Testis (tissue), 3 donors: Measurements from ENCODE around the gene RDH13. TPM values are rescaled to one million over a fixed set of nuclear protein-coding genes. Genes with fewer than 3 reads are reported as not detected.
"Not testable (repeated sequence)": the region's sequence is repeated elsewhere in the genome, so short reads cannot be mapped to it uniquely, and the experiment has no call there.

Experiments
- DNase-seq: peaks from one replicate; pipeline ENCODE4 v3.0.0-alpha.2; 2019
- H3K27ac ChIP-seq, 2 donors: fragments of 200-600 bp; sonication (generic); one replicate each; pipeline ENCODE4 v1.5.1; 2019
- H3K27me3 ChIP-seq: fragments of 200-600 bp; sonication (generic); one replicate; pipeline ENCODE4 v1.5.1; 2019
- H3K36me3 ChIP-seq: fragments of 200-600 bp; sonication (generic); one replicate; pipeline ENCODE4 v1.5.1; 2017; ENCODE audit warnings: low read depth; ENCODE audit errors: missing control alignments
- H3K4me1 ChIP-seq: fragments of 200-600 bp; sonication (generic); one replicate; pipeline ENCODE4 v1.5.1; 2019
- H3K4me3 ChIP-seq, 2 donors: fragments of 200-600 bp; sonication (generic); one replicate each; pipeline ENCODE4 v1.5.1; 2017 to 2019
- H3K9me3 ChIP-seq: fragments of 200-600 bp; sonication (generic); one replicate; pipeline ENCODE4 v1.5.1; 2017
- POLR2A ChIP-seq: fragments of 450-650 bp; IDR thresholded peaks from one replicate; pipeline ENCODE4 v1.6.1; 2017; ENCODE audit warnings: antibody characterized with exemption, mild to moderate bottlenecking, moderate library complexity
- WGBS, 2 donors: methylation state at CpG; one replicate each; pipeline ENCODE4 v1.1.5; 2018; 5-methylcytosine and 5-hydroxymethylcytosine counted together
- intact Hi-C: fragments of 100-400 bp; cut with DNase I; formaldehyde crosslinking; loops from one replicate; pipeline ENCODE4 v1.15.1; 2023; ENCODE audit warnings: low total_unique reads
- polyA plus RNA-seq: library from polyadenylated mRNA; stranded (reverse); fragments of 350-450 nt; fragmentation: Illumina TruSeq; extraction: RNeasy Lipid Tissue Mini Kit (QIAGEN cat#74804); gene quantifications from one replicate; pipeline ENCODE4 v1.2.3, GENCODE V29; 2014; ENCODE audit warnings: low read depth, low replicate concordance; ENCODE audit not compliant: insufficient read depth
- total RNA-seq, 2 donors: library from RNA; depleted of rRNA; stranded (reverse); fragments of >200 nt; gene quantifications; one replicate each; pipeline ENCODE4 v1.2.3, GENCODE V29; 2016
- TF ChIP-seq, protein P1 (sequence below), 3 experiments: fragments of 450-650 bp in 2 of 3; fragments of 200-600 bp in 1 of 3; sonication (generic) in 1 of 3; IDR thresholded peaks; one replicate each; pipeline ENCODE4 v1.5.1; 2016 to 2019; ENCODE audit warnings: antibody characterized with exemption in 3 of 3, mild to moderate bottlenecking in 2 of 3, moderate library complexity in 1 of 3

RDH13 gene
- total and polyA plus RNA-seq, 3 donors from 2014 or later, result 13.9 to 24.3 (median 22.5) TPM

DNA sequence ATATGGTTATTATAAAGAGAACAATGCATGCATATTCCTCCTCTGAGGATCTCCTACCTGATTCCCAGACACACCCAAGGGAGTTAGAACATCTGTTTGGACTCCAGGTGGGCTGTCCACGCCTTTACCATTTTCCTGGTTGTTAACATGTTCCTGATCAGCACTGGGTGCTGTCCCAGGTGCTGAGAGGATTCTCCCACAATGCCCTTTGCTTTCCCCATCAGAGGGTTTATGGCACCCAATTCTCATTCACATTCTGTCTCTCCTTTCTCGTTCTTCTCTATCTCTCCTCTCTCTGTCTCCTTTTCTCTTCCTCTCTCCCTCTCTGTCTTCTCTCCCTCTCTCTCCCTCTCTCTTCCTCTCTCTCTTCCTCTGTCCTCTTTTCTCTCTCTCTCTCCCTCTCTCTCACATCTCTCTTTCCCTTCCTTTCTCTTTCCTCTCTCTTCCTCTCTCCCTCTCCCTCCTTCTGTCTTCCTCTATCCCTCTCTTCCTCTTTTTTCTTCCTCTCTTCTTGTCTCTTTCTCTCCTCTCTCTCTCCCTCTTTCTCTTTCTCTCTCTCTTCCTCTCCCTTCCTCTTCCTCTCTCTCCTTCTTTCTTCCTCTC, 3.3 kb upstream of the RDH13 start:
- Histone ChIP-seq H3K4me3 (no peak overlapping the region), H3K27me3 (no peaks in the 10 kb centered on the region)
- no peak for DNase-seq

DNA sequence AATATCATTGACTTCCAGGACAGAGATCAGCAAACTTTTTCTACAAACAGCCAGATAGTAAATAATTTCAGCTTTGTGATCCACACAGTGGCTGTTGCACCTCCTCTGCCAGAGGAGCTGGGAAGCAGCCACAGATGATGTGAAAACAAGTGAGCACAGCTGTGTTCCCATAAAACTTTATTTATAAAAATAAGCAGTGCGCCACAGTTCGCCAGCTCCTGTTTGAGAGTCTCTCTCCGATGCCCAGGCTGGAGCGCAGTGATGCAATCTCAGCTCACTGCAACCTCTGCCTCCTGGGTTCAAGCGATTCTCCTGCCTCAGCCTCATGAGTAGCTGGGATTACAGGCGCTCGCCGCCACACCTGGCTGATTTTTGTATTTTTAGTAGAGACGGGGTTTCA, 2.6 kb upstream of the RDH13 start:
- 78 to 85% methylated on average over 5 to 9 of the region's 9 CpGs for WGBS, 2 donors

More for the DNA sequence above, 3.3 kb upstream of the RDH13 start:
- WGBS, 2 donors, result 18 to 23% methylated on average over 2 of the region's 2 CpGs
- H3K9me3 ChIP-seq, result no peaks in the 10 kb centered on the region
- intact Hi-C loops, result no loop called here
- peaks cover 2% of the 10 kb centered on the region for H3K4me1 ChIP-seq
- TF ChIP-seq POLR2A, result no peak
- TF ChIP-seq, protein P1, sequence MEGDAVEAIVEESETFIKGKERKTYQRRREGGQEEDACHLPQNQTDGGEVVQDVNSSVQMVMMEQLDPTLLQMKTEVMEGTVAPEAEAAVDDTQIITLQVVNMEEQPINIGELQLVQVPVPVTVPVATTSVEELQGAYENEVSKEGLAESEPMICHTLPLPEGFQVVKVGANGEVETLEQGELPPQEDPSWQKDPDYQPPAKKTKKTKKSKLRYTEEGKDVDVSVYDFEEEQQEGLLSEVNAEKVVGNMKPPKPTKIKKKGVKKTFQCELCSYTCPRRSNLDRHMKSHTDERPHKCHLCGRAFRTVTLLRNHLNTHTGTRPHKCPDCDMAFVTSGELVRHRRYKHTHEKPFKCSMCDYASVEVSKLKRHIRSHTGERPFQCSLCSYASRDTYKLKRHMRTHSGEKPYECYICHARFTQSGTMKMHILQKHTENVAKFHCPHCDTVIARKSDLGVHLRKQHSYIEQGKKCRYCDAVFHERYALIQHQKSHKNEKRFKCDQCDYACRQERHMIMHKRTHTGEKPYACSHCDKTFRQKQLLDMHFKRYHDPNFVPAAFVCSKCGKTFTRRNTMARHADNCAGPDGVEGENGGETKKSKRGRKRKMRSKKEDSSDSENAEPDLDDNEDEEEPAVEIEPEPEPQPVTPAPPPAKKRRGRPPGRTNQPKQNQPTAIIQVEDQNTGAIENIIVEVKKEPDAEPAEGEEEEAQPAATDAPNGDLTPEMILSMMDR (IDR thresholded peaks at IDR 0.05), result no peak
- H3K27ac ChIP-seq, result no peak overlapping the region
- H3K36me3 ChIP-seq, result no peaks in the 10 kb centered on the region

DNA sequence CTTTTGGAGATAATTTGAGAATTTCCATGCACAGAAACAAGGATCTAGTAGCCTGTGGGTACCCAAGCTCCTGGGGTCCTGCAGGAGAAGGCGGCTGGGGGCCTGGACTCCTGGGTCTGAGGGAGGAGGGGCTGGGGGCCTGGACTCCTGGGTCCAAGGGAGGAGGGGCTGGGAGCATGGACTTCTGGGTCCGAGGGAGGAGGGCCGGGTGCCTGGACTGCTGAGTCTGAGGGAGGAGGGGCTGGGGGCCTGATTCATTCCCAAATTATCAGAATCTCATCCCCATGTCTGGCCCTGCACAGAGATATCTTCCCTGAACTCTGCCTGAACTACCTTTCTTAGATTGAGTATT, 520 bp upstream of the RDH13 start:
- Histone ChIP-seq H3K9me3 (no peaks in the 10 kb centered on the region), H3K27ac (no peak overlapping the region), H3K36me3 (no peaks in the 10 kb centered on the region), H3K27me3 (no peaks in the 10 kb centered on the region), H3K4me3 (peak overlapping the region in 1 of 2 donors; percentile 72), H3K4me1 (no peaks in the 10 kb centered on the region)
- no peak for DNase-seq
- no peak for TF ChIP-seq POLR2A
- TF ChIP-seq, protein P1 (IDR thresholded peaks at IDR 0.05), result no peak
- intact Hi-C loops, result no loop called here
- WGBS, 2 donors, result 58 to 65% methylated on average over 3 of the region's 3 CpGs

More for the DNA sequence above, 2.6 kb upstream of the RDH13 start:
- H3K27me3 ChIP-seq, H3K27ac ChIP-seq, H3K4me1 ChIP-seq, H3K4me3 ChIP-seq, intact Hi-C loops, H3K9me3 ChIP-seq, DNase-seq, H3K36me3 ChIP-seq: not testable (repeated sequence)

DNA sequence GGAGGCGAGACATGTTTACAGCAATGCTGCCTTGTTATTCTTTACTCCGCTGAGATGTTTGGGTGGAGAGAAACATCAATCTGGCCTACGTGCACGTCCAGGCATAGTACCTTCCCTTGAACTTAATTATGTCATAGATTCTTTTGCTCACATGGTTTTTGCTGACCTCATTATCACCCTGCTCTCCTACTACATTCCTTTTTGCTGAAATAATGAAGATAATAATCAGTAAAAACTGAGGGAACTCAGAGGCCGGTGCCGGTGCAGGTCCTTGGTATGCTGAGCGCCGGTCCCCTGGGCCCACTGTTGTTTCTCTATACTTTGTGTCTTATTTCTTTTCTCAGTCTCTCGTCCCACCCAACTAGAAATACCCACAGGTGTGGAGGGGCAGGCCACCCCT, 2.7 kb downstream of the RDH13 start:
- H3K27ac ChIP-seq, H3K27me3 ChIP-seq, H3K4me3 ChIP-seq, H3K9me3 ChIP-seq, H3K4me1 ChIP-seq, H3K36me3 ChIP-seq, DNase-seq, intact Hi-C loops: not testable (repeated sequence)
- WGBS, 2 donors, result 59 to 75% methylated on average over 9 of the region's 9 CpGs

DNA sequence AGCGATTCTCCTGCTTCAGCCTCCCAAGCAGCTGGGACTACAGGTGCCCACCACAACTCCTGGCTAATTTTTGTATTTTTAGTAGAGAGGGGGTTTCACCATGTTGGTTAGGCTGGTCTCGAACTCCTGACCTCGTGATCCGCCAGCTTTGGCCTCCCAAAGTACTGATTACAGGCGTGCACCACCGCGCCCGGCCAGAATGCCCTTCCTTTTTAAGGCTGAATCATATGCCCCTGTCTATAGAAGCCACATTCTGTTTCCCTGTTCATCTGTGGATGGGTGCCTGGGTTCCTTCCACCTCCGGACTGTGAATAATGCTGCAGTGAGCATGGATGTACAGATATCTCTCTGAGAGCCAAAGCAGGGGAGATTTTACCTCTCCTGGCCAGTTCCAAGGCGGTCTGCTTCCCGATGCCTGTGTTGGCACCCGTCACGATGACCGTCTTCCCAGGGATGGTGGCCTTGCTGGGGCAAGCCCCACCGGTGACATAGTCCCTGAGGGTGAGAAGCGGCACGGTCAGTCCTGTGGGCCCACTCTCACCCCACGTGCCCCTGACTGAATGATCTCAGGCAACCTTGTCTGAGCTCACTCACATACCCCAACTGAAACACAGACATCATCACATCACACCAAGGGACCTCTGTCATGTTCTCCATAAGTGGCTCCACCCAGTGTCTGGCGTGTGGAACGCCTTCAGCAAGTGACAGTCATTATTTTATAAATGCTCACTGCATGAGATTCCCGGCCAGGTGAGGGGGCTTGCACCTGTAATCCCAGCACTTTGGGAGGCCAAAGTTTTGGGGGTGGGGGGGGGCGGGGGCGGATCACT, 4.0 kb downstream of the RDH13 start:
- Histone ChIP-seq H3K36me3 (no peaks in the 10 kb centered on the region), H3K27ac (no peak overlapping the region), H3K4me3 (no peak overlapping the region), H3K4me1 (no peaks in the 10 kb centered on the region), H3K9me3 (no peaks in the 10 kb centered on the region), H3K27me3 (no peaks in the 10 kb centered on the region)
- TF ChIP-seq POLR2A, result no peak
- TF ChIP-seq, protein P1 (IDR thresholded peaks at IDR 0.05), result no peak
- WGBS, 2 donors, result 96 to 97% methylated on average over 19 to 23 of the region's 23 CpGs
- no peak for DNase-seq
- intact Hi-C loops, result no loop called here
